T-helper 2 cell (primary cell): ENCODE measurements around the gene CCDC159.
"Not testable (repeated sequence)": the region's sequence is repeated elsewhere in the genome, so short reads cannot be mapped to it uniquely, and the experiment has no call there.

Experiments
- DNase-seq, 5 experiments: peaks; one replicate each; pipeline versions ENCODE4 v3.0.0 to v3.0.0-alpha.2; 2012 to 2022
- total RNA-seq, 2 donors: gene quantifications; one replicate each; lab custom pipeline; 2026; lab: John Stamatoyannopoulos, UW

Gene CCDC159, protein sequence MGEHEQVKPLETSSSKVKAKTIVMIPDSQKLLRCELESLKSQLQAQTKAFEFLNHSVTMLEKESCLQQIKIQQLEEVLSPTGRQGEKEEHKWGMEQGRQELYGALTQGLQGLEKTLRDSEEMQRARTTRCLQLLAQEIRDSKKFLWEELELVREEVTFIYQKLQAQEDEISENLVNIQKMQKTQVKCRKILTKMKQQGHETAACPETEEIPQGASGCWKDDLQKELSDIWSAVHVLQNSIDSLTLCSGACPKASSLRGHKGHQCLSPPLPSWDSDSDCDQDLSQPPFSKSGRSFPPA
- total RNA-seq = 15.0 to 18.6 reads per million in 2 donors

DNA sequence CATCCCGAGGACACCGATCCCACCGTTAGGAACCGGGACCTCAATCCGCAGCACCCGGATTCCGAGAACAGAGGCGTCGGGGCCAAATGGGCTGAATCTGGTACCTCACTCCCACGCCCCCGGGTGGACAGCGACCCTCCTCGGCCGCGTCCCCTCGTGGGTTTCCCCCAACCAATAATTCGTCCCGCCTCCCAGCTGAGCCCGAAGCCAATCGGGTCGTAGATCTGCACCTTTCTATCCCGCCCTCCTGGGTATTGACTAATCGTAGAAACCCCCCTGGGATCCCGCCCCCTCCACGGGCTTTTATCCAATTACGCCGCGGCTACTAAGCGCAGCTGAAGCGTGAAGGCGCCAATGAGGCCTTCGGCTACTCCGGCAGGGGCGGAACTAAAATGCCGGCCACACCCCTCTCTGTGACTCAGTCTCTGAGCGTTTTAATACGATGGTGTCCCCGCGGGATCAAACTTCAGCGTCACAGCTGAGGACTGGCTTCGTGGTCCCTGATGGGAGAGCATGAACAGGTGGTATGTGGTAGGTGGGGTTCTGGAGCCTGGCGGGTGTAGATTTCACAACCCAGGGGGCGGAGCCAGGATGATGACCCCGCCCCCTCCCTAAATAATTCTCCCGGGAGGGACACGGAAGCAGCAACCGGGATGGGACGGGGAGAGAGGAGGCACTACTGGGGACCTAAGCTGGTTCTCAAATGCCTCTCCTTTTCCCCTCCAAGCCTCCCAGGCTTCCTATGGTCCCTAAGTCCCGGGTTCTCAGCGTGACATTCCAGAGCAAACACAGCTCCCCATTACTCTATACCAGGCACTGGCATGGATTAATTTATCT lies at the start of gene CCDC159, which contains the start of gene TMEM205:
Gene CCDC159 (plus strand): TSS at position 416 of the 837 bp plus-strand sequence. CDS start 88 bp downstream, at position 504.
Gene TMEM205 (minus strand): TSS at position 165 of the 837 bp plus-strand sequence. CDS start 649 bp downstream, outside the sequence.
- peak; percentile 90 to 99 (median 98) for DNase-seq

DNA sequence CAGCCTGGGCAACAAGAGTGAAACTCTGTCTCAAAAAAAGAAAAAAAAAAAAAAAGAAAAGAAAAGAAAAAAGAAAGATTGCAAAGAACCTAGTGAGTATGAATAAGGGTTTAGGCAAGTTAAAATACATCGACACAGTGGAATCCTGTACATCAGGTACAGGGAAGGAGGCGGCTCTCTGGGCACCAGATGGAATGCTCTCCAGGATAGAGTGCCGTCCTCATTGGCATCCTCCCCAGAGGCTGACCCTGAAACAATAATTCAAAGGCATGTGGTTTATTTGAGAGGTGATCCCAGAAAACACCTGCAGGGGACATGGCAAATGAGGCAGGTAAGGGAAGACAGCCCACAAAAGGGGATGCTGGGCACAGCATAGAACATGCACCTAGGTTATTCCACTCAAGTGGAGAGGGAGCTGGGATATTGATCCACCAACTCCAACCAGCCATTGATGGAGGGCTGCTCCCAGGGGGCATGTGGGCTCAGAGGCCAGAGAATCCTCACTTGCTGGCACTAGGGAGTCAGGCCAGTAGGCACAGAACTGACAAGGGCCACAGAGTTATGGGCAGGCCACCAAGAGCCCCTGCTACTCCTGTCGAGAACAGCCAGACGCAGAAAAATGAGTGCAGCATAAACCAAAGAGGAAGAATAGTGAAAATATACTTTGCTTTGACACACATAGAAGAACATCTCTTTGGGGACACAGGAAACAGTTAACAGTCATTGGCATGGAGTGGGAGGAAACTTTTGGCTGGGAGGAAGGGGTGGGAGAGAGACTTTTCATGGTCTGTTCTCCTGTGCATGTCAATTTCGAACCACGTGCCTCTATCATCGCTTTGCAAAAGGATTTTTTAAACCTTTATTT lies 46.1 kb upstream of the CCDC159 start:
- DNase-seq = no peak

DNA sequence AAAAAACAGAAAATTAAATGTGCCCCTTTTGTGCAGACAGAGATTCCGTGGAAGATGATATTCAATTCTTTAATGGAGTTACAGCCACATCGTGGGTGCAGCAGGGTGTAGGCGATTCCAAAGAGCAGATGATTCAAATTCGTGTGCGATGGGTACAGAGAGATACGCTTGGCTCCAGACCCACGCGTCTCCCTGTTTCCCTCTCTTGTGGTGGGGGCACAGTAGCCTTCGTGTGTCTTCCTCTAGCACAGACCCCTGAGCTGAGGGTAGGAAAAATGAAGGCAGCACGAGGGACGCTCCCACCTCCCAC lies 45.6 kb upstream of the CCDC159 start:
- no peak for DNase-seq

DNA sequence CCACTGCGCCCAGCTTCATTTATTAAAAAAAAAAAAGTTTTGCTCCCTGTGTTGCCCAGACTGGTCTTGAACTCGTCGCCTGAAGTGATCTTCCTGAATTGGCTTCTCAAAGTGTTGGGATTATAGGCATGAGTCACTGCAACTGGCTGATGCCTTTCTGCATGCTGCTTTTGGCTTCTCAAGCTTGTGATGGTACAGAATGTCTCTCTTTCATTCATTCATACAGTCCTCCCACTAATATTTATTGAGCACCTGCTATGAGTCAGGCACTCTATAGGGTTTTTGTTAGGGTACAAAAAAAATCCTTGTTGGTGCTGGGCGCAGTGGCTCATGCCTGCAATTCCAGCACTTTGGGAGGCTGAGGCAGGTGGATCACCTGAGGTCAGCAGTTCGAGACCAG lies 41.4 kb upstream of the CCDC159 start:
- no peak for DNase-seq

DNA sequence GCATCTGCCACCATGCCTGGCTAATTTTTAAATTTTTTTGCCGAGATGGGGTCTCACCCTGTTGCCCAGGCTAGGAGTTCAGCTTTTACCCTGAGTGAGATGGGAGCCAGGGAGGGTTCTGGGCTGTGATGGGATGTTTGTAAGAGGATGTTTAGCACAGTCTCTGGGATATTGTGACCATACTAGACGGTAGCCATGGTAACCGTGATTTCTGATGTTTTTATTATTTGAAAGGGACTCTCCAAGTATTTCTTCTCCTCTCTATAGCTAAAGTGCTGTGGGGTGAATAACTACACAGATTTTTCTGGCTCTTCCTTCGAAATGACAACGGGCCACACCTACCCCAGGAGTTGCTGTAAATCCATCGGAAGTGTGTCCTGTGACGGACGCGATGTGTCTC lies 40.0 kb upstream of the CCDC159 start:
- DNase-seq = no peak

DNA sequence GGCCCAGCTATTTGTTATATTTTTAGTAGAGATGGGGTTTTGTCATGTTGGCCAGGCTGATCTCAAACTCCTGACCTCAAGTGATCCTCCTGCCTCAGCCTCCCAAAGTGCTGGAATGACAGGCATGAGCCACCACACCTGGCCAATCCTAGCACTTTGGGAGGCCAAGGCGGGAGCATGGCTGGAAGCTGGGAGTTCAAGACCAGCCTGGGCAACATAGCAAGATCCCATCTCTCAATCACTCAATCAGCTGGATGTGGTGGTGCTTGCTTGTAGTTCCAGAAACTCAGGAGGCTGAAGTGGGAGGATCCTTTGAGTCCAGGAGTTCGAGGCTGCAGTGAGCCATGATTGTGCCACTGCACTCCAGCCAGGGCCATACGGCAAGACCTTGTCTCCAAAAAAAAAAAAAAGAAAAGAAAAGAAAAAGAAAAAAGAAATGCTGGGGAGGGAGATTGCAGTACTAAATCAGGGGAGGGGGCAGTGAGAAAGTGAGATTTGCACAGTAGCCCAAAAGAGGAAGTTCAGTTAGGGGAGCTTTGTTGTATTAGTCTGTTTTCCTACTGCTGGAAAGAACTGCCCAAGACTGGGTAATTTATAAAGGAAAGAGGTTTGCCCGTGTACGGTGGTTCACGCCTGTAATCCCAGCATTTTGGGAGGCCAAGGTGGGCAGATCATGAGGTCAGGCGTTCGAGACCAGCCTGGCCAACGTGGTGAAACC lies 25.9 kb upstream of the CCDC159 start:
- not testable (repeated sequence) for DNase-seq

DNA sequence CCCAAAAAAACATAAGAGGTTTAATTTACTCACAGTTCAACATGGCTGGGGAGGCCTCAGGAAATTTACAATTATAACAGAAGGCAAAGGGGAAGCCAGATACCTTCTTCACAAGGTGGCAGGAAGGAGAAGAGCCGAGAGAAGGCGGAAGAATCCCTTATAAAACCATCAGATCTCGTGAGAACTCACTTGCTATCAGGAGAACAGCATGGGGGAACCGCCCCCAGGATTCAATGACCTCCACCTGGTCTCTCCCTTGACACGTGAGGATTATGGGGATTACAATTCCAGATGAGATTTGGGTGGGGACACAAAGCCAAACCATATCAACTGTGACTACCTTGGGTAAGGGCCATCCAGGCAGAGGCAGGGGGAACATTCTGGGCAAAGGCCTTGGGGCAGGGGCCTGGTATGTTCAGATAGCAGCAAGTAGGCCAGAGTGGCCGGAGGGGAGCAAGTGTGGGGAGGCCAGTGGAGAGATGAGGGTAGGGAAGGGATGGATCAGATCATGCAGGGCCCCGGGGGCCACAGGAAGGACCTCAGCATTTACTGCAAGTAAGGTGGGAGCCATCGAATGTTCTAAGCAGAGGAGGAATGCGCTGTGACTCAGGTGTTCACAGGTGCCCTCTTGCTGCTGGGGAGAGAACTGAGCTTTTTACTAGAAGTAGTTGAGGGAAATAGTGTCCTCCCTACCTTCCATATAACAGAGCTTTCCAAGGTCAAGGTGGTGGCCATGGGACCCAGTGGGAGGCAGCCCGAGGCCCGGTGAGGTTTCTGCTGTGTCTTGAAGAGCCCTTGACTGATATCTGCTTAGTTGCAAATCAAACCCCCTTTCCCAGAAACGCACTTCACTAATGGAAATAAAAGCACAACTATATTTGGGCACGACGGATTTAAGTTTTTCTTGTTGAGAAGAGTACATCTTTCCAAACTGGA lies 24.9 kb upstream of the CCDC159 start:
- DNase-seq = peak in 1 of 5 experiments; percentile 14

DNA sequence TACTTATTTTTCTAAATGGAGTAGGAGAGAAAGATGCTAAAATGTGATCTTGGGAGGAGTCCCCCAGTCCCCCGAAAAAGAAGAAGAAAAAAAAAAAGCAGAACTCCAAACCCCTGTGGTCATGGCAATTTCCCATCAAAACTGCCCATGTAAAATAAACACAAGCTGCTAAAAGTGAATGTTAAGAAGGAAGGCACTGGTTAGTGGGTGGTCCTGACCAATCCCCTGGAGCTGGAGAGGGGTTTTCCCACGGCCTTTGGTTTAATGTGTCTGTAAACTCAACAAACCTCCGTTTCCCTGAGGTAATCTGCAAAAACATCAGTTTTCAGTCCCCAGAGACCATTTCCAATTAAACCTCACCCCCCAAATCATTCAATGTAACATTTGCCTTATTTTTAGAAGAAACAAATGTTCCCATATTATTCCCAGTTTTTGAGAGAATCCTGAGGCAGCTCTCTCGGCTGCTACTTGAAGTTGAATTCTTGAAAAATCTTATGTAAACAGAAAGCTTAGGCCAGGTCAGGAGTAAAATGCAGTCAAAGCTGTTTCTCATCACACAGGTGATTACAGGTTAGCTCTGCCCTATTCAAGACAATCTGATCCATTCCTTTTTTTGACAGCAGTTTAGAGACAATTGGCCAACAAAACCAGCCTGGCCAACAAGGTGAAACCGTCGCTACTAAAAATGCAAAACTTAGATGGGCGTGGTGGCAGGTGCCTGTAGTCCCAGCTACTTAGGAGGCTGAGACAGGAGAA lies 23.9 kb upstream of the CCDC159 start:
- DNase-seq = no peak

DNA sequence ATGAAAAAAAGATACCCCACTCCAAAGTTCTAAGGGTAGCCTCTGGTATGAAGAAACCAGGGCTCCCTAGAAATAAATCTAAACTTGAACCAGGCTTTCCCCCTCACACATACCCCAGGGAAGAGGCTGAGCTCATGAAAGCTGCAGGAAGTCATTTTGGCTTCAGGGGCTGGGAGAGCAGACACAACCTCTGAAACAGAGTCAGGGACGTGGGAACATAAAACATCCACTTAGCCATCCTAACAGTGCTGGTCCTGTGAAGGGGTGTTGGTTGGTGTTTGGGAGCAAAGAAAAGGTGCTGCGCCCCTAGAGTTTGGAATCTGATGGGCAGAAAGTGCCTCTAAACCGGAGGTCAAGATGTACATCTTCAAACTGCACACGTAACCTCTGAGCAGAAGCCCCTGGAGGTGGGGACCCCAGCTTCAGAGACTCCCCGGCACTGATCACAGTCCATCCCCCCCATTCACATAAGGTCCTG lies 22.7 kb upstream of the CCDC159 start:
- DNase-seq = no peak

DNA sequence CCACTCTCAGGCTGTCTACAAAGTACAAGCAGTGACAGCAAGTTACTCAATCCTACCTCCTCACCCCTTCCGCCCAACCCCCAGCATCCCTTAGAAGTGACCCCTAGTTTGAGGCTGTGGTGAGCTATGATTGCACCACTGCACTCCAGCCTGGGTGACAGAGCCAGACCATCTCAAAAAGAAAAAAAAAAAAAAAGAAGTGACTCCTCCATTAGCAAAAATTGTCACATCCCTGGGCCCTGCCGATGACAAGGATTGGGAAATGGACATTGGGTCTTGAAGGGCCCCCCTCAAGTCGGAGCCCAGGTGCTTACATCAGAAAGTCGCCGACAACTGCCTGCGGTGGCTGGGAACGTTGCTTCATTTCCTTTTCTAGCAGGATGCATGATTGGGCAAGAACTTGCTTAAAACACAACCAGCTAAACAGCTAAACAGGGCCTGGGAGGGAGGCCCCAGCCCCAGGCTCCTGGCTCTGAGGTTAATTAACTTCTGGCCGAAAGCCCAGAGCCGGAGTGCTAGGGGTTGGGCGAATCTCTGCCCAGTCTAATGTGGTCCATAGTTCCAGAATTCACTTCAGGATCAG lies 22.1 kb upstream of the CCDC159 start:
- DNase-seq = peak in 2 of 5 experiments; percentile 47 to 84

DNA sequence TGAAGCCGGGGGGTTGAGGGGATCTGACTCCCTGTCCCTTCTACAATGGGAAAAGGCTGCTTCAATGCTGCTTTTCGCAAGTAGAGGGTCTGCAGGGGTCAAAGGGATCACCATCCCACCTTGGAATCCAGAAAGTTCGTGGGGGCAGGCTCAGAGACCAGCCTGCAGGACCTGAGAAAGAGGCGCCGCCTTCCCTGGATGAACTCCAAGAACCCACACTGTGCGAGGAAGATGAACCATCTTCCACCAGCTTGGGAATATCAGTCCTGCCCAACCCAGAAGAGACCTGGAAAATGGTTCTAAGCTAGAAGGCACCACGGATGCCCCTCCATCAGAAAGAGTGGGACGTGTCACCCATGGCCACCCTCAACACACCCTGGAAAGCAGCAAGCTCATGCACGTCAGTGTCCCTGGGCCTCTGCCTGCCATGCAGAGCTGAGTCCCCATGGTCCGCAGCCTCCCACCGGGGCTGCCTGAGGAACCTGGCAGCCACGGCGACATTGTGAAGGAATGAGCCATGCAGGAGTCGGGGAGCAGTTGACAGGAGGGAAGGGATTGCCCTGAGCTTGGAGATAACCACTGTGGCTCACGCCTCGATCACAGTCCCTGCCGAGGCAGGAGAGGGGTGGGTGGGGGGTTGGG lies 21.4 kb upstream of the CCDC159 start:
- no peak for DNase-seq

DNA sequence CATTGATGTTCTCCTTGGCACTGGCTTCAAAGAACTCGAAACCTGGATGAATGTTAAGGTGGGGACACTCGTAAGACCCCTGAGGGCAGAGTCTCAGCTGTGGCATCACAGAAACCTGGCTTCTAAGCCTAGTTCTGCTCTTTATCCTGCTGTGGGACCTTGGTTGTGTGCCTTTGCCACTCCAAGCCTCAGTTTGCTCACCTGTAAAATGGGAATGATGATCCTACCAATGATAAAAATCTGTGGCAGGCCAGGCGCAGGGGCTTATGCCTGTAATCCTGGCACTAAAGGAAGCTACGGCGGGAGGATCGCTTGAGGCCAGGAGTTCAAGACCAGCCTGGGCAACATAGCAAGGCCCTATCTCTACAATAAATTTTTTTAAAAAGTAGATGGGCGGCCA lies 20.8 kb upstream of the CCDC159 start:
- no peak for DNase-seq

DNA sequence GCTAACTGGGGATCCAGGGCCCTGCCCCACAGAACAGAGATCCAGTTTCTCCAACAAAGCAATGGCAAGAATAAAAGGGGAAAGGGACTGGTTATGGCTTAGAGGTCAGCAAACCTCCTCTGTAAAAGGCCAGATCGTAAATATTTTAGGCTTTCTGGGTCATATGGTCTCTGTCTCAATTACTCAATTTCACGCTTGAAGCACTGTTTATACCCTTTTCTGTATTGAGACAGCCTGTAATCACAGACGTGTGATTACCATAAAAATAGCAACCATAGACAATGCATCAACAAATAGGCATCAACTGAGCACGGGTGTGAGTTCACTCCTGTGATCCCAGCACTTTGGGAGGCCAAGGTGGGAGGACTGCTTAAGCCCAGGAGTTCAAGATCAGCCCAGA lies 16.2 kb upstream of the CCDC159 start:
- DNase-seq = no peak

DNA sequence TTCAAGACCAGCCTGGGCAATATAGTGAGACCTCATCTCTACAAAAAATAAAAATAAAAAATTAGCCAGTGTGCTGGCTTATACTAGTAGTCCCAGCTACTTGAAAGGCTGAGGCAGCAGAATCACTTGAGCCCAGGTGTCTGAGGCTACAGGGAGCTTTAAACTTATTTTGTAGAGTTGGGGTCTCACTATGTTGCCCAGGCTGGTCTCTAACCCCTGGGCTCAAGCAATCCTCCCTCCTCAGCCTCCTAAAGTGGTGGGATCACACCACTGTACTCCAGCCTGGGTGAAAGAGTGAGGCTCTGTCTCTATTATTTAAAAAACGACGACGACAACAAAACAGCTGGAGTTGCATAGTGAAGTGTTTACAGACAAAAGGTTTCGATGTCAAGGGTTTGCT lies 14.8 kb upstream of the CCDC159 start:
- DNase-seq = no peak

DNA sequence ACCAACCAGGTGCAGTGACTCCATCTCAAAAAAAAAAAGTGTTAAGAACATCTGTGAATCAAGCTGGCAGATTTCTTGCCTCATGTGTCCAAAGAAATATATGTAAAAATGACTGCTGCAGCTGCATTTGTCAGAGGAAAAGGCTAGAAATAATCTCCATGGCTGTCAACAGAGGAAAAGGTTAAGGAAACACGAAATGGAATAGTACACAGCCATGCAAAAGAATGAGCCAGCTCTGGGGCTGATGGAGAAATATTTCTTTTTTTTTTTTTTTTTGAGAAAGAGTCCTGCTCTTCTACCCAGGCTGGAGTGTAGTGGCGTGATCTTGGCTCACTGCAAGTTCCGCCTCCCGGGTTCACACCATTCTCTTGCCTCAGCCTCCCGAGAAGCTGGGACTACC lies 13.5 kb upstream of the CCDC159 start:
- DNase-seq = no peak

DNA sequence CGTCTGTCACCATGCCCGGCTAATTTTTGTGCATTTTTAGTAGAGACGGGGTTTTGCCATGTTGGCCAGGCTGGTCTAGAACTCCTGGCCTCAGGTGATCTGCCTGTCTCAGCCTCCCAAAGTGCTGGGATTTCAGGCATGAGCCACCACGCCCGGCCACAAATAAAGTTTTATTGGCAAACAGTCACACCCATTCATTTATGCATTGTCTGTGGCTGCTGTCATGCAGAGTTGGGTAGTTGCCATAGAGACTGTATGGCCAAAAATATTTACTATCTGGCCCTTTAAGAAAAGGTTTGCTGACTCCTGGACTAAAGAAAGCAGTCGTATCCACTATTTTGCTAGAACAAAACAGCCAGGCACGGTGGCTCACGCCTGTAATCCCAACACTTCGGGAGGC lies 12.5 kb upstream of the CCDC159 start:
- DNase-seq = not testable (repeated sequence)

DNA sequence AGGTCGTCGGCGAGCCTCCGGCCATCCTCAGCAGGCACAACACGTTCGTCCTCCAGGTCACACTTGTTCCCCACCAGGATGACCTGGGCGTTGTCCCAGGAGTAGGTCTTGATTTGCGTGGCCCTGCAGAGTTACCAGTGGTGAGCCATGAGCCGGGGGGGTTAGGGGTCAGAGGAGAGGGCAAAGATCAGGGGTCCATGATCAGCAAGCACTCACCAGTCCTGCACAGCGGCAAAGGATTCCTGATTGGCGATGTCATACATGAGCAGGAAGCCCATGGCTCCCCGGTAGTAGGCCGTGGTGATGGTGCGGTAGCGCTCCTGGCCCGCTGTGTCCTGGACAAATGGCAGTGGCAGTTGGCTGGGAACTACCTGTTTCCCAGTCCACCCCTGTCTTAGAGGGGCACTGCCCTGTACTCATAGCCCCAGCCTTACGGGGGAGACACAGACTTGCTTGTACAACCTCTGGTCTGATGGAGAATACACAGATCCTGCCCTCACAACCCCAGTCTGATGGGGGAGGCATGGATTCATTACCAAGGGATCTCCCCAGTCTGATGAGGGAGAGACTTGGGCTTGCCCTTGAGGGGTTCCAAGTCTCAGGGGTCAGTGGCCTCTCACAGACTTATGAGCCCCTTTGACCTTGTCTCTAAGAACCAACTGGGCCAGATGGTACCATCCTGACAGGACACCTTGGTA lies 10.7 kb upstream of the CCDC159 start:
- DNase-seq = no peak

DNA sequence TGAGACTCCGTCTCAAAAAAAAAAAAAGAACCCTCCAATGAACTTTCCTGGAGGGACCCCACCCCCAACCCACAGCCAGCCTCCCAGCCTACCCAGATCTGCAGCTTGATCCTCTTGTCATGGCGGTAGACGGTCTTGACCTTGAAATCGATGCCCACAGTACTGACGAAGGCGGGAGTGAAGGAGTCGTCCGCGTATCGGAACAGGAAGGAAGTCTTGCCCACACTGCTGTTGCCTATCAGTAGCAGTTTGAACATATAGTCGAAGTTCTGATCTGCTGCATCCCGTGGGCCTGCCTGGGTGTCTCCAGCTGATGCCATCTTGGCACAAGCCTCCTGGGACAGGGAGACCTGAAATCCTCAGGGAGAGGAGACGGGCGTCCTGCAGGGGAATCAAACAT lies 9.2 kb upstream of the CCDC159 start:
- DNase-seq = peak in 1 of 5 experiments; percentile 63

DNA sequence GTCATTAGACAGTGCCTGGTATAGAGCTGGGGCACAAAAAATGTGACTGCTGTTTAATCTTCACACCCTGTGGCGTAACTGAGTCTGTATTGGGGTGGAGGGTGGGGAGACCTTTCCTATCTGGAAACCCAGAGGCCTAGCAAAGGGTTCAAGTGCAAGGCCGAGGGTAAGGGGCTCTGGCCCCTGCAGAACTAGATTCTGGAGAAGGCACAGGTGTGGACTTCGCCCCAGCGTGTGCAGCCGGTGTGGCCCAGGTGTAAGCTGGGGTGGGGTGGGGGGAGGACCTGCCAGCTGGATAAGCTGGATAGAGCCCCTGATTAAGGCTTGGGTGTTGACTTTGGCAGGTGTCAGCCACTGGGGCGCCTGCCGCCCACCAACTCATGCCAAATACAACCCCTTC lies 8.2 kb upstream of the CCDC159 start:
- no peak for DNase-seq
